GM19372 (cell line): ENCODE data around the gene AFMID.

Source experiments
- ATAC-seq: cut with Tn5 transposase; IDR thresholded peaks from one replicate; pipeline ENCODE4 v1.9.1; 2021; ENCODE audit warnings: mild to moderate bottlenecking, low read depth, moderate library complexity; ENCODE audit not compliant: unreplicated experiment

Gene AFMID

GRCh38 chr17:78235885-78236284 is 48.7 kb downstream of the AFMID start:
- ATAC-seq = no peak

GRCh38 chr17:78236362-78237127 is 49.4 kb downstream of the AFMID start:
- no peak for ATAC-seq

- ATAC-seq = no peak
Observed at GRCh38 chr17:78237401-78238012, 50.3 kb downstream of the AFMID start.

GRCh38 chr17:78238823-78239488 is 51.8 kb downstream of the AFMID start:
- ATAC-seq = no peak

- ATAC-seq = no peak
Observed at GRCh38 chr17:78239489-78239931, 52.3 kb downstream of the AFMID start.

- no peak for ATAC-seq
Observed at GRCh38 chr17:78240012-78240655, 53.0 kb downstream of the AFMID start.

- no peak for ATAC-seq
Observed at GRCh38 chr17:78240839-78241238, 53.7 kb downstream of the AFMID start.

GRCh38 chr17:78241277-78242023 is 54.3 kb downstream of the AFMID start:
- no peak for ATAC-seq

GRCh38 chr17:78242024-78242742 is 55.0 kb downstream of the AFMID start:
- ATAC-seq = no peak

GRCh38 chr17:78247304-78247703 is 60.1 kb downstream of the AFMID start:
- no peak for ATAC-seq

GRCh38 chr17:78248051-78248914 is 61.1 kb downstream of the AFMID start:
- no peak for ATAC-seq

GRCh38 chr17:78249074-78249817 is 62.1 kb downstream of the AFMID start:
- ATAC-seq = no peak

- ATAC-seq = no peak
Observed at GRCh38 chr17:78249818-78250806, 63.0 kb downstream of the AFMID start.

GRCh38 chr17:78250891-78251772 is 64.0 kb downstream of the AFMID start:
- peak; percentile 55 for ATAC-seq

GRCh38 chr17:78251773-78252103 is 64.6 kb downstream of the AFMID start:
- no peak for ATAC-seq

- no peak for ATAC-seq
Observed at GRCh38 chr17:78252111-78252634, 65.0 kb downstream of the AFMID start.
